Mesendoderm (in vitro differentiated cells): ENCODE results near the gene NR5A2.

Experiments
- DNase-seq: peaks from one replicate; pipeline ENCODE4 v3.0.0; 2013
- H2AK5ac ChIP-seq: 2 replicates; pipeline ENCODE4 v1.6.1; 2013; ENCODE audit warnings: low read length, inconsistent platforms
- H2BK120ac ChIP-seq: 2 replicates; pipeline ENCODE4 v1.6.1; 2013; ENCODE audit warnings: low read depth, mild to moderate bottlenecking, low read length, moderate library complexity, mixed read lengths
- H2BK15ac ChIP-seq: replicated peaks from 2 replicates; pipeline ENCODE4 v1.6.1; 2013; ENCODE audit warnings: low read depth, mild to moderate bottlenecking, moderate library complexity
- H2BK5ac ChIP-seq: 2 replicates; pipeline ENCODE4 v1.6.1; 2013; ENCODE audit warnings: low read length, inconsistent platforms
- H3K18ac ChIP-seq: 2 replicates; pipeline ENCODE4 v1.6.1; 2013; ENCODE audit warnings: mild to moderate bottlenecking, low read length, mixed read lengths
- H3K23ac ChIP-seq: one replicate; pipeline ENCODE4 v1.6.1; 2013; ENCODE audit warnings: low read length
- H3K27ac ChIP-seq: 2 replicates; pipeline ENCODE4 v1.5.1; 2013; ENCODE audit warnings: low read depth, mild to moderate bottlenecking, inconsistent platforms, low read length, moderate library complexity
- H3K27me3 ChIP-seq: 2 replicates; pipeline ENCODE4 v1.6.1; 2013; ENCODE audit warnings: low read length, control low read depth, mild to moderate bottlenecking, inconsistent platforms; ENCODE audit not compliant: insufficient read depth, poor library complexity
- H3K36me3 ChIP-seq: 2 replicates; pipeline ENCODE4 v1.6.1; 2013; ENCODE audit warnings: low read length, inconsistent platforms; ENCODE audit not compliant: control insufficient read depth, insufficient read depth
- H3K4ac ChIP-seq: one replicate; pipeline ENCODE4 v1.6.1; 2013; ENCODE audit warnings: low read depth, mild to moderate bottlenecking, low read length, moderate library complexity
- H3K4me1 ChIP-seq: 2 replicates; pipeline ENCODE4 v1.6.1; 2013; ENCODE audit warnings: low read depth, low read length, inconsistent platforms; ENCODE audit not compliant: control insufficient read depth
- H3K4me2 ChIP-seq: 2 replicates; pipeline ENCODE4 v1.6.1; 2013; ENCODE audit warnings: low read length
- H3K4me3 ChIP-seq: 2 replicates; pipeline ENCODE4 v1.5.1; 2013; ENCODE audit warnings: mild to moderate bottlenecking, low read length
- H3K56ac ChIP-seq: one replicate; pipeline ENCODE4 v1.6.1; 2013; ENCODE audit warnings: low read length
- H3K79me1 ChIP-seq: 2 replicates; pipeline ENCODE4 v1.6.1; 2013; ENCODE audit warnings: low read length, inconsistent platforms
- H3K79me2 ChIP-seq: 2 replicates; pipeline ENCODE4 v1.6.1; 2013; ENCODE audit warnings: mild to moderate bottlenecking, low read length; ENCODE audit not compliant: control insufficient read depth, insufficient read depth
- H3K9ac ChIP-seq: 2 replicates; pipeline ENCODE4 v1.6.1; 2013; ENCODE audit warnings: low read length, inconsistent platforms
- H4K5ac ChIP-seq: one replicate; pipeline ENCODE4 v1.6.1; 2013; ENCODE audit warnings: low read length
- H4K8ac ChIP-seq: one replicate; pipeline ENCODE4 v1.6.1; 2013; ENCODE audit warnings: low read depth, mild to moderate bottlenecking, control low read depth, low read length, moderate library complexity
- WGBS: extraction: QIAGEN DNeasy Blood & Tissue Kit; methylation state at CpG from one replicate; pipeline ENCODE4 v1.1.7; 2013; ENCODE audit warnings: low lambda C conversion rate, missing lambda C conversion rate; ENCODE audit not compliant: insufficient coverage; ENCODE audit errors: extremely low coverage; 5-methylcytosine and 5-hydroxymethylcytosine counted together

Gene NR5A2

DNA sequence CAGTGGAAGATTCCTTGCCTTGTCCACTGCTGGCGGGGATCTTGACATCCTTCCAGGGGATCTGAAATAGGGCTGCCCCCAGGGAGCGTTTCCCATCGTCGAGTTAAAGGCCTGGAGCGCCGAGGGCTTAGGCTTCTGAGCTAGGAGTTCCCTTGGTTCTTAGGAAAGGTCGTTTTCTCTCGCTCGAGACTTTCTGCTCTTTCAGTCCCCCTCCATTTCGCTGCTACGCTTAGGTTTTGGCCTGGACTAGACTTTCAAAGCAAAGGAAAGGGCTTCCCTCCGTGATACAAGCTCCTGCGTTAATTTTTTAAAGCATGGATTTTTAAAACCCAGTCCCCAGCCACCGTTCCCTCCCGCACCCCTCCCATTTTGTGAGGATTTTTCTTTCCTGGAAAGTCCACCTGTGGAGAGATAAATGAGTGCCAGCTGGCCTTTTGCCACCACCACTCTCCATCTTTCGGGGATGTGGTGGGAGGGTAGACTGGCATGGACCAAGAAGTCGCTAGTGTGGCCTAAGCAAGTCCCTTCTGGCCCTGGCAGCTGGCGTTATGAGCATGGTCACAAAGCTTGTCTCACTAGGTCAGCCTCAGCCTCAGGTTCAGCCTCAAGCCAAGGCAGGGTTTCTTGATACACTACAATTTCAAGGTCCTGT is 9.2 kb downstream of the NR5A2 start:
- Histone ChIP-seq H3K79me1 (no peaks in the 10 kb centered on the region), H2AK5ac (no peak overlapping the region), H3K4ac (no peak overlapping the region), H3K27ac (no peak overlapping the region), H2BK15ac (no peak overlapping the region), H3K4me2 (peak overlapping the region; percentile 70), H3K18ac (no peak overlapping the region), H3K4me3 (no peak overlapping the region), H4K8ac (no peak overlapping the region), H4K5ac (no peak overlapping the region), H3K79me2 (no peaks in the 10 kb centered on the region), H3K9ac (no peak overlapping the region), H3K23ac (no peak overlapping the region), H2BK5ac (no peak overlapping the region), H3K27me3 (peaks cover 53% of the 10 kb centered on the region), H3K4me1 (peaks cover 12% of the 10 kb centered on the region), H2BK120ac (no peak overlapping the region), H3K56ac (peak overlapping the region; percentile 64), H3K36me3 (no peaks in the 10 kb centered on the region)
- peak; percentile 28 for DNase-seq
- no CpG with 5 or more reads among the region's 18 CpGs for WGBS

DNA sequence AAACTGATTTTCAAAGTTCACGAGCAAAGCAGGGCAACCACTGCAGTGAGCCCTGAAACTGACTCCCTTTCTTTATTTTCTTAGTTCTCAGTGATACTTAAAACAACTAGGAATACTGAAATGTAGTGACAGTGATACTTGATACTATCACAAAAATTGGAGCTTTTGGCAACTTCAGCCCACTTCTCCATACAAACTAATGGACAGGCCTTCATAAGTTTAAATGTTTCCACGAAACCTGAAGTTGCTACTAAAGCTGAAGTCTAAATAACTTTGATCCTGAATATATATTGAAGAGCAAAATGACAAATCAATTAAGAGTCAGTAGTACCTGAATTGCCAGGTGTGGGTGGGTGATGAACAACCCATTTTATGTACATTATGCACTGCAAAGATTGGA is 10.0 kb downstream of the NR5A2 start:
- H3K4ac ChIP-seq = no peak overlapping the region
- H4K5ac ChIP-seq = no peak overlapping the region
- peaks cover 56% of the 10 kb centered on the region for H3K27me3 ChIP-seq
- peaks cover 12% of the 10 kb centered on the region for H3K4me1 ChIP-seq
- H3K27ac ChIP-seq = no peak overlapping the region
- H2BK5ac ChIP-seq = no peak overlapping the region
- H2BK120ac ChIP-seq = no peak overlapping the region
- H3K9ac ChIP-seq = no peak overlapping the region
- no peak overlapping the region for H3K4me3 ChIP-seq
- no peak overlapping the region for H3K18ac ChIP-seq
- no peaks in the 10 kb centered on the region for H3K79me2 ChIP-seq
- H3K36me3 ChIP-seq = no peaks in the 10 kb centered on the region
- H2BK15ac ChIP-seq = no peak overlapping the region
- H2AK5ac ChIP-seq = no peak overlapping the region
- H3K79me1 ChIP-seq = no peaks in the 10 kb centered on the region
- H3K23ac ChIP-seq = no peak overlapping the region
- no peak overlapping the region for H3K56ac ChIP-seq
- H3K4me2 ChIP-seq = no peak overlapping the region
- DNase-seq = no peak
- WGBS = no CpG with 5 or more reads among the region's 2 CpGs
- H4K8ac ChIP-seq = no peak overlapping the region

DNA sequence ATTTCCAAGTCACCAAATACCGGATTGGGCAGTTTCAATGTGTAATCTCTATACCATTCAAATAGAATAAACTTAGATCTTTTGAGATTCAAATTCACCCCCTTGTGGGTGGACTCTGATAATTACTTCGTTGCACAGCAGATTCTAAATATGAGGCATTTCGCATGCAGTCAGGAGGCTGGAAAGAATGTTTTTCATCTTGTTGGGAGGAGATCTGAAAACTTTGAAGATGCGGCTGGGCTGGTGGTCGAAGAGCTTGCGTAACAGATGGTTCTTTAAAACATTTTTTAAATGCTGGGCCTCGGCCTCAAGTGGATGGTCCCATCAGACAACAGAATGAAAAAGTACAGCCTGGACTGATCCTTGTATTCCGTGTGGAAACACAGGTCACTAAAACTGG is 10.4 kb downstream of the NR5A2 start:
- Histone ChIP-seq H3K56ac (peak overlapping the region; percentile 8), H3K4me1 (peaks cover 12% of the 10 kb centered on the region), H4K8ac (no peak overlapping the region), H3K4me2 (no peak overlapping the region), H3K27me3 (peaks cover 58% of the 10 kb centered on the region), H3K4me3 (no peak overlapping the region), H3K9ac (no peak overlapping the region), H3K23ac (no peak overlapping the region), H3K27ac (no peak overlapping the region), H3K36me3 (no peaks in the 10 kb centered on the region), H2AK5ac (no peak overlapping the region), H2BK15ac (no peak overlapping the region), H3K79me1 (no peaks in the 10 kb centered on the region), H2BK5ac (no peak overlapping the region), H3K18ac (no peak overlapping the region), H3K4ac (no peak overlapping the region), H2BK120ac (no peak overlapping the region), H4K5ac (no peak overlapping the region), H3K79me2 (no peaks in the 10 kb centered on the region)
- DNase-seq = no peak
- no CpG with 5 or more reads among the region's 8 CpGs for WGBS

- H2BK15ac ChIP-seq = no peak overlapping the region
- H4K5ac ChIP-seq = no peak overlapping the region
- no peaks in the 10 kb centered on the region for H3K79me1 ChIP-seq
- H3K9ac ChIP-seq = peak overlapping the region; percentile 74
- H3K4ac ChIP-seq = no peak overlapping the region
- peaks cover 12% of the 10 kb centered on the region for H3K4me1 ChIP-seq
- no peak overlapping the region for H2BK5ac ChIP-seq
- DNase-seq = peak; percentile 95
- peak overlapping the region; percentile 93 for H3K56ac ChIP-seq
- H3K27ac ChIP-seq = no peak overlapping the region
- H3K79me2 ChIP-seq = no peaks in the 10 kb centered on the region
- peak overlapping the region; percentile 74 for H3K4me3 ChIP-seq
- no CpG with 5 or more reads among the region's 32 CpGs for whole genome bisulfite sequencing
- no peak overlapping the region for H2AK5ac ChIP-seq
- H2BK120ac ChIP-seq = no peak overlapping the region
- H3K4me2 ChIP-seq = peak overlapping the region; percentile 100
- no peaks in the 10 kb centered on the region for H3K36me3 ChIP-seq
- no peak overlapping the region for H3K18ac ChIP-seq
- H3K27me3 ChIP-seq = peaks cover 55% of the 10 kb centered on the region
- H3K23ac ChIP-seq = no peak overlapping the region
- H4K8ac ChIP-seq = no peak overlapping the region
Measured at GRCh38 chr1:200038325-200038980, 10.9 kb downstream of the NR5A2 start.

GRCh38 chr1:200038981-200039848 is 11.7 kb downstream of the NR5A2 start:
- Histone ChIP-seq H3K18ac (peak overlapping the region; percentile 4), H3K56ac (peak overlapping the region; percentile 93), H3K4me2 (peak overlapping the region; percentile 100), H3K27ac (no peak overlapping the region), H4K8ac (no peak overlapping the region), H3K36me3 (no peaks in the 10 kb centered on the region), H2BK120ac (no peak overlapping the region), H2AK5ac (no peak overlapping the region), H3K79me1 (no peaks in the 10 kb centered on the region), H3K79me2 (no peaks in the 10 kb centered on the region), H3K23ac (peak overlapping the region; percentile 90), H3K27me3 (peaks cover 48% of the 10 kb centered on the region), H3K4me1 (peaks cover 10% of the 10 kb centered on the region), H4K5ac (no peak overlapping the region), H2BK15ac (no peak overlapping the region), H3K4ac (no peak overlapping the region), H3K4me3 (peak overlapping the region; percentile 74), H3K9ac (peak overlapping the region; percentile 74), H2BK5ac (no peak overlapping the region)
- DNase-seq = peak; percentile 88
- no CpG with 5 or more reads among the region's 79 CpGs for WGBS
